GM18870 (cell line): ENCODE results near the gene CPM.

Source experiments
- ATAC-seq: cut with Tn5 transposase; IDR thresholded peaks from one replicate; pipeline ENCODE4 v1.9.1; 2021; ENCODE audit warnings: moderate library complexity; ENCODE audit not compliant: unreplicated experiment

The CPM gene

GRCh38 chr12:68957273-68957672 lies 24.3 kb upstream of the CPM start:
- no peak for ATAC-seq

- no peak for ATAC-seq
Measured at GRCh38 chr12:68956466-68956865, 23.5 kb upstream of the CPM start.

GRCh38 chr12:68954811-68955210 lies 21.8 kb upstream of the CPM start:
- no peak for ATAC-seq

GRCh38 chr12:68953536-68953935 lies 20.6 kb upstream of the CPM start:
- ATAC-seq, result no peak

- ATAC-seq, result no peak
Measured at GRCh38 chr12:68951652-68952051, 18.7 kb upstream of the CPM start.

GRCh38 chr12:68950511-68950910 lies 17.5 kb upstream of the CPM start:
- no peak for ATAC-seq

- ATAC-seq, result no peak
Measured at GRCh38 chr12:68945255-68945654, 12.3 kb upstream of the CPM start.

- ATAC-seq, result no peak
Measured at GRCh38 chr12:68944296-68945076, 11.5 kb upstream of the CPM start.

GRCh38 chr12:68943848-68944247 lies 10.9 kb upstream of the CPM start:
- ATAC-seq, result no peak

- ATAC-seq, result no peak
Measured at GRCh38 chr12:68940731-68941130, 7.8 kb upstream of the CPM start.

GRCh38 chr12:68939505-68939904 lies 6.5 kb upstream of the CPM start:
- no peak for ATAC-seq

GRCh38 chr12:68934392-68934791 lies 1.4 kb upstream of the CPM start:
- ATAC-seq, result no peak

- peak; percentile 59 for ATAC-seq
Measured at GRCh38 chr12:68932128-68932960, 627 bp downstream of the CPM start.

GRCh38 chr12:68930178-68930577 lies 2.8 kb downstream of the CPM start:
- no peak for ATAC-seq

- no peak for ATAC-seq
Measured at GRCh38 chr12:68924546-68924945, 8.4 kb downstream of the CPM start.

GRCh38 chr12:68919581-68920239 lies 13.3 kb downstream of the CPM start:
- ATAC-seq, result no peak

GRCh38 chr12:68918960-68919359 lies 14.0 kb downstream of the CPM start:
- no peak for ATAC-seq

- no peak for ATAC-seq
Measured at GRCh38 chr12:68915055-68915454, 17.9 kb downstream of the CPM start.

- no peak for ATAC-seq
Measured at GRCh38 chr12:68913682-68914081, 19.3 kb downstream of the CPM start.

GRCh38 chr12:68912916-68913315 lies 20.1 kb downstream of the CPM start:
- ATAC-seq, result no peak

GRCh38 chr12:68911197-68911718 lies 21.7 kb downstream of the CPM start:
- ATAC-seq, result no peak
